Hepatocyte (in vitro differentiated cells): Measurements from ENCODE around the gene SSTR3. TPM values are rescaled to one million over a fixed set of nuclear protein-coding genes. Genes with fewer than 3 reads are reported as not detected.

Experiments used
- DNase-seq: peaks from one replicate; pipeline ENCODE4 v3.0.0-alpha.2; 2016; ENCODE audit warnings: low spot score
- H2AFZ ChIP-seq: fragments of 200-600 bp; sonication (generic); 2 replicates; pipeline ENCODE4 v1.6.0; 2016; ENCODE audit warnings: antibody characterized with exemption, mild to moderate bottlenecking
- H3K27ac ChIP-seq: fragments of 200-600 bp; sonication (generic); 2 replicates; pipeline ENCODE4 v1.5.1; 2016; ENCODE audit warnings: mild to moderate bottlenecking
- H3K27me3 ChIP-seq: fragments of 200-600 bp; sonication (generic); 2 replicates; pipeline ENCODE4 v1.6.1; 2016
- H3K36me3 ChIP-seq: fragments of 200-600 bp; sonication (generic); replicated peaks from 2 replicates; pipeline ENCODE4 v1.5.1; 2016; ENCODE audit warnings: low read depth; ENCODE audit not compliant: insufficient read depth
- H3K4me1 ChIP-seq: fragments of 200-600 bp; sonication (generic); 2 replicates; pipeline ENCODE4 v1.5.1; 2016; ENCODE audit warnings: mild to moderate bottlenecking, moderate library complexity; ENCODE audit not compliant: insufficient read depth
- H3K4me2 ChIP-seq: fragments of 200-600 bp; sonication (generic); 2 replicates; pipeline ENCODE4 v1.6.0; 2016
- H3K4me3 ChIP-seq: fragments of 200-600 bp; sonication (generic); 2 replicates; pipeline ENCODE4 v1.5.1; 2016; ENCODE audit warnings: mild to moderate bottlenecking
- H3K79me2 ChIP-seq: fragments of 200-600 bp; sonication (generic); 2 replicates; pipeline ENCODE4 v1.6.0; 2017; ENCODE audit warnings: mild to moderate bottlenecking
- H3K9me2 ChIP-seq: fragments of 200-600 bp; sonication (generic); replicated peaks from 2 replicates; pipeline ENCODE4 v1.6.0; 2017; ENCODE audit warnings: mild to moderate bottlenecking; ENCODE audit not compliant: insufficient read depth
- H3K9me3 ChIP-seq: fragments of 200-600 bp; sonication (generic); 2 replicates; pipeline ENCODE4 v1.5.1; 2016; ENCODE audit warnings: low read depth, mild to moderate bottlenecking
- H4K20me1 ChIP-seq: fragments of 200-600 bp; sonication (generic); 2 replicates; pipeline ENCODE4 v1.6.0; 2016; ENCODE audit warnings: mild to moderate bottlenecking; ENCODE audit not compliant: insufficient read depth, poor library complexity, severe bottlenecking
- CTCF ChIP-seq: fragments of 200-600 bp; sonication (generic); IDR thresholded peaks from 2 replicates; pipeline ENCODE4 v1.5.1; 2016; ENCODE audit warnings: antibody characterized with exemption, mild to moderate bottlenecking; ENCODE audit not compliant: poor library complexity
- EZH2 ChIP-seq: fragments of 200-600 bp; sonication (generic); IDR thresholded peaks from 2 replicates; pipeline ENCODE4 v1.6.1; 2016; ENCODE audit warnings: antibody characterized with exemption, mild to moderate bottlenecking, borderline replicate concordance
- EZH2phosphoT487 ChIP-seq: fragments of 200-600 bp; sonication (generic); IDR thresholded peaks from one replicate; pipeline ENCODE4 v1.6.1; 2018; ENCODE audit warnings: antibody characterized with exemption, mild to moderate bottlenecking, low read depth, moderate library complexity; ENCODE audit not compliant: unreplicated experiment, severe bottlenecking
- WGBS: methylation state at CpG from one replicate; pipeline ENCODE4 v1.1.6; 2016; ENCODE audit warnings: low lambda C conversion rate; ENCODE audit errors: missing lambda C conversion rate; 5-methylcytosine and 5-hydroxymethylcytosine counted together
- polyA plus RNA-seq: library from polyadenylated mRNA; unstranded; fragments of >200 nt; fragmentation: Nextera tagmentation; extraction: Ambion mirVana; gene quantifications from 2 replicates; pipeline ENCODE4 v1.2.1, GENCODE V29; 2016
- total RNA-seq: library from RNA; depleted of rRNA; stranded (reverse); fragments of >200 nt; gene quantifications from 2 replicates; pipeline ENCODE4 v1.2.3, GENCODE V29; 2014

Gene SSTR3
- total and polyA plus RNA-seq, 2 experiments from 2014 or later = 0.47 to 2.8 TPM

- Histone ChIP-seq H3K4me3 (no peak overlapping the region), H2AFZ (no peak overlapping the region), H3K79me2 (peaks cover 7% of the 10 kb centered on the region), H3K27ac (no peak overlapping the region), H3K9me3 (no peaks in the 10 kb centered on the region), H3K4me1 (peaks cover 27% of the 10 kb centered on the region), H3K9me2 (no peaks in the 10 kb centered on the region), H3K36me3 (no peaks in the 10 kb centered on the region), H3K4me2 (no peak overlapping the region), H3K27me3 (no peaks in the 10 kb centered on the region), H4K20me1 (no peaks in the 10 kb centered on the region)
- no peak for DNase-seq
- TF ChIP-seq EZH2 (no peak), CTCF (no peak), EZH2phosphoT487 (no peak)
- 91% methylated on average over 15 of the region's 17 CpGs for WGBS
Measured at GRCh38 chr22:37183432-37184379, 28.6 kb downstream of the SSTR3 start.

- Histone ChIP-seq H2AFZ (no peak overlapping the region), H3K27me3 (no peaks in the 10 kb centered on the region), H3K4me2 (no peak overlapping the region), H3K27ac (no peak overlapping the region), H3K4me3 (no peak overlapping the region), H3K79me2 (peaks cover 7% of the 10 kb centered on the region), H3K9me2 (no peaks in the 10 kb centered on the region), H3K9me3 (no peaks in the 10 kb centered on the region), H3K36me3 (no peaks in the 10 kb centered on the region), H3K4me1 (peaks cover 27% of the 10 kb centered on the region), H4K20me1 (no peaks in the 10 kb centered on the region)
- WGBS = 98% methylated on average over 3 of the region's 3 CpGs
- DNase-seq = no peak
- no peak for TF ChIP-seq EZH2
- no peak for TF ChIP-seq CTCF
- TF ChIP-seq EZH2phosphoT487 = no peak
Measured at GRCh38 chr22:37182949-37183245, 29.4 kb downstream of the SSTR3 start.

GRCh38 chr22:37182101-37182948 lies 30.0 kb downstream of the SSTR3 start:
- Histone ChIP-seq H3K36me3 (no peaks in the 10 kb centered on the region), H3K4me2 (no peak overlapping the region), H3K9me3 (no peaks in the 10 kb centered on the region), H2AFZ (no peak overlapping the region), H3K79me2 (peaks cover 7% of the 10 kb centered on the region), H3K4me1 (peaks cover 27% of the 10 kb centered on the region), H3K27me3 (no peaks in the 10 kb centered on the region), H3K9me2 (no peaks in the 10 kb centered on the region), H3K27ac (no peak overlapping the region), H3K4me3 (no peak overlapping the region), H4K20me1 (no peaks in the 10 kb centered on the region)
- TF ChIP-seq CTCF (no peak), EZH2 (no peak), EZH2phosphoT487 (no peak)
- 94% methylated on average over 37 of the region's 37 CpGs for WGBS
- no peak for DNase-seq
